Activated CD8-positive, alpha-beta memory T cell treated with anti-CD3 and anti-CD28 coated beads, Interleukin-2, amount 50 U/mL, for 1 hour (primary cell): Measurements from ENCODE around the gene POC1A.

Source experiments
- DNase-seq: peaks from one replicate; pipeline ENCODE4 v3.0.0-alpha.2; 2020; ENCODE audit errors: extremely low read depth

The POC1A gene

GRCh38 chr3:52085681-52086282, 68.4 kb downstream of the POC1A start:
- no peak for DNase-seq

GRCh38 chr3:52084954-52085680, 69.1 kb downstream of the POC1A start:
- DNase-seq, result no peak

- no peak for DNase-seq
These were observed 69.8 kb downstream of the POC1A start for GRCh38 chr3:52084216-52084945.

- no peak for DNase-seq
These were observed 70.6 kb downstream of the POC1A start for GRCh38 chr3:52083556-52084087.

- no peak for DNase-seq
These were observed 71.3 kb downstream of the POC1A start for GRCh38 chr3:52082951-52083350.

GRCh38 chr3:52080830-52081719, 73.1 kb downstream of the POC1A start:
- DNase-seq, result no peak

- no peak for DNase-seq
These were observed 74.3 kb downstream of the POC1A start for GRCh38 chr3:52079958-52080357.

- DNase-seq, result no peak
These were observed 75.3 kb downstream of the POC1A start for GRCh38 chr3:52078781-52079560.

GRCh38 chr3:52077925-52078324, 76.3 kb downstream of the POC1A start:
- DNase-seq, result no peak

- DNase-seq, result no peak
These were observed 77.1 kb downstream of the POC1A start for GRCh38 chr3:52076896-52077780.

GRCh38 chr3:52073490-52073889, 80.7 kb downstream of the POC1A start:
- DNase-seq, result no peak

GRCh38 chr3:52072471-52072870, 81.8 kb downstream of the POC1A start:
- DNase-seq, result no peak

GRCh38 chr3:52072020-52072419, 82.2 kb downstream of the POC1A start:
- DNase-seq, result no peak

GRCh38 chr3:52070724-52071621, 83.2 kb downstream of the POC1A start:
- no peak for DNase-seq

GRCh38 chr3:52069855-52070254, 84.4 kb downstream of the POC1A start:
- no peak for DNase-seq

GRCh38 chr3:52069135-52069534, 85.1 kb downstream of the POC1A start:
- no peak for DNase-seq

- DNase-seq, result no peak
These were observed 85.5 kb downstream of the POC1A start for GRCh38 chr3:52068730-52069129.

- DNase-seq, result no peak
These were observed 86.1 kb downstream of the POC1A start for GRCh38 chr3:52068055-52068571.

GRCh38 chr3:52067526-52067925, 86.7 kb downstream of the POC1A start:
- DNase-seq, result no peak
